ENCODE measurements around the gene TCHHL1. TPM values are rescaled to one million over a fixed set of nuclear protein-coding genes. Genes with fewer than 3 reads are reported as not detected.

Gene TCHHL1
- total and polyA plus RNA-seq, 9 donors = not detected

Small RNA genes within 50 kb of the gene (small RNA-seq; reads per million reads assigned to genes)
- gene SPTLC1P4 = not detected

Other genes starting within 250 kb of the TCHHL1 start
- 1 to 10 TPM in 1 of 7 donors, under 1 TPM in 3, not detected in 3; 0.10 to 1.0 (median 0.18) TPM for gene C2CD4D, start 249.2 kb downstream of the TCHHL1 start, total RNA-seq
- under 1 TPM in 1 of 2 donors, not detected in 1; 0.04 TPM for gene C2CD4D, start 249.2 kb downstream of the TCHHL1 start, polyA plus RNA-seq
- gene THEM5, start 235.4 kb downstream of the TCHHL1 start, total RNA-seq = not detected
- gene THEM5, start 235.4 kb downstream of the TCHHL1 start, polyA plus RNA-seq = under 1 TPM in 1 of 2 donors, not detected in 1; 0.07 TPM
- 10 to 100 TPM; 10.4 to 21.8 (median 16.7) TPM for gene THEM4, start 179.6 kb downstream of the TCHHL1 start, total RNA-seq
- gene THEM4, start 179.6 kb downstream of the TCHHL1 start, polyA plus RNA-seq = 10 to 100 TPM; 12.3 to 14.4 TPM
- gene S100A10, start 95.2 kb downstream of the TCHHL1 start, total RNA-seq = 100 to 1,000 TPM in 5 of 7 donors, 10 to 100 TPM in 2; 38.6 to 327 (median 213) TPM
- 100 to 1,000 TPM; 175 to 642 TPM for gene S100A10, start 95.2 kb downstream of the TCHHL1 start, polyA plus RNA-seq
- 100 to 1,000 TPM in 3 of 7 donors, 10 to 100 TPM in 4; 60.2 to 189 (median 85.8) TPM for gene S100A11, start 52.1 kb downstream of the TCHHL1 start, total RNA-seq
- 100 to 1,000 TPM; 158 to 449 TPM for gene S100A11, start 52.1 kb downstream of the TCHHL1 start, polyA plus RNA-seq
- under 1 TPM in 6 of 7 donors, not detected in 1; 0.05 to 0.12 (median 0.09) TPM for gene TCHH, start 26.4 kb upstream of the TCHHL1 start, total RNA-seq
- gene TCHH, start 26.4 kb upstream of the TCHHL1 start, polyA plus RNA-seq = under 1 TPM; 0.04 to 0.07 TPM
- gene RPTN, start 70.2 kb upstream of the TCHHL1 start, total RNA-seq = not detected
- not detected for gene RPTN, start 70.2 kb upstream of the TCHHL1 start, polyA plus RNA-seq
- not detected for gene HRNR, start 135.1 kb upstream of the TCHHL1 start, total RNA-seq
- not detected for gene HRNR, start 135.1 kb upstream of the TCHHL1 start, polyA plus RNA-seq
- not detected for gene FLG, start 236.2 kb upstream of the TCHHL1 start, total RNA-seq
- gene FLG, start 236.2 kb upstream of the TCHHL1 start, polyA plus RNA-seq = under 1 TPM in 1 of 2 donors, not detected in 1; 0.01 TPM

Data from ovary (tissue), 9 donors.